HS-5 (cell line): Measurements from ENCODE around the gene GFOD1.
"Not testable (repeated sequence)": the region's sequence is repeated elsewhere in the genome, so short reads cannot be mapped to it uniquely, and the experiment has no call there.

Source experiments
- DNase-seq: peaks from one replicate; pipeline ENCODE4 v3.0.0-alpha.2; 2012; ENCODE audit warnings: low read depth

Gene GFOD1

GRCh38 chr6:13354331-13355042 lies 132.9 kb downstream of the GFOD1 start:
- DNase-seq = peak; percentile 66

GRCh38 chr6:13352165-13352564 lies 135.2 kb downstream of the GFOD1 start:
- DNase-seq = no peak

- no peak for DNase-seq
These were observed 136.1 kb downstream of the GFOD1 start for GRCh38 chr6:13351271-13351670.

GRCh38 chr6:13349811-13350506 lies 137.4 kb downstream of the GFOD1 start:
- no peak for DNase-seq

GRCh38 chr6:13348334-13349113 lies 138.9 kb downstream of the GFOD1 start:
- DNase-seq = no peak

GRCh38 chr6:13346245-13346644 lies 141.2 kb downstream of the GFOD1 start:
- DNase-seq = no peak

- DNase-seq = no peak
These were observed 144.9 kb downstream of the GFOD1 start for GRCh38 chr6:13342414-13343019.

GRCh38 chr6:13339863-13340630 lies 147.4 kb downstream of the GFOD1 start:
- no peak for DNase-seq

- DNase-seq = no peak
These were observed 149.4 kb downstream of the GFOD1 start for GRCh38 chr6:13338038-13338437.

- peak; percentile 73 for DNase-seq
These were observed 150.8 kb downstream of the GFOD1 start for GRCh38 chr6:13336553-13336952.

- DNase-seq = no peak
These were observed 152.4 kb downstream of the GFOD1 start for GRCh38 chr6:13334953-13335352.

- no peak for DNase-seq
These were observed 155.1 kb downstream of the GFOD1 start for GRCh38 chr6:13332349-13332706.

GRCh38 chr6:13331516-13332348 lies 155.7 kb downstream of the GFOD1 start:
- no peak for DNase-seq

GRCh38 chr6:13328875-13329183 lies 158.6 kb downstream of the GFOD1 start:
- DNase-seq = no peak

GRCh38 chr6:13328076-13328874 lies 159.1 kb downstream of the GFOD1 start, which contains the start of gene TBC1D7:
Gene TBC1D7, minus strand, starts transcription at chr6:13328537. Its CDS starts 1,639 bp downstream, at chr6:13326898.
- peak; percentile 65 for DNase-seq

GRCh38 chr6:13327691-13328075 lies 159.7 kb downstream of the GFOD1 start:
- DNase-seq = no peak

- not testable (repeated sequence) for DNase-seq
These were observed 161.3 kb downstream of the GFOD1 start for GRCh38 chr6:13326031-13326586.

- DNase-seq = no peak
These were observed 167.4 kb downstream of the GFOD1 start for GRCh38 chr6:13319891-13320564.

GRCh38 chr6:13318821-13319220 lies 168.6 kb downstream of the GFOD1 start:
- no peak for DNase-seq
